BLaER1 (cell line): ENCODE results near the gene MACROH2A1.

Source experiments
- H3K27ac ChIP-seq: shearing (Covaris generic); formaldehyde crosslinking; 2 replicates; pipeline ENCODE4 v1.8.1; 2022
- H3K27me3 ChIP-seq: shearing (Covaris generic); formaldehyde crosslinking; 2 replicates; pipeline ENCODE4 v1.8.1; 2022
- H3K36me3 ChIP-seq: shearing (Covaris generic); formaldehyde crosslinking; 2 replicates; pipeline ENCODE4 v1.8.1; 2022
- H3K4me1 ChIP-seq: shearing (Covaris generic); formaldehyde crosslinking; 2 replicates; pipeline ENCODE4 v1.8.1; 2022
- H3K4me2 ChIP-seq: shearing (Covaris generic); formaldehyde crosslinking; 2 replicates; pipeline ENCODE4 v1.8.1; 2022
- H3K4me3 ChIP-seq: shearing (Covaris generic); formaldehyde crosslinking; 2 replicates; pipeline ENCODE4 v1.8.1; 2022
- H3K9ac ChIP-seq: shearing (Covaris generic); formaldehyde crosslinking; 2 replicates; pipeline ENCODE4 v1.8.1; 2022
- H3K9me3 ChIP-seq: shearing (Covaris generic); formaldehyde crosslinking; 2 replicates; pipeline ENCODE4 v1.8.1; 2022
- H4K20me1 ChIP-seq: shearing (Covaris generic); formaldehyde crosslinking; 2 replicates; pipeline ENCODE4 v1.8.1; 2022
- Cebpa-rat ChIP-seq: shearing (Covaris generic); IDR thresholded peaks from 2 replicates; pipeline ENCODE4 v1.8.1; 2022

MACROH2A1 gene

DNA sequence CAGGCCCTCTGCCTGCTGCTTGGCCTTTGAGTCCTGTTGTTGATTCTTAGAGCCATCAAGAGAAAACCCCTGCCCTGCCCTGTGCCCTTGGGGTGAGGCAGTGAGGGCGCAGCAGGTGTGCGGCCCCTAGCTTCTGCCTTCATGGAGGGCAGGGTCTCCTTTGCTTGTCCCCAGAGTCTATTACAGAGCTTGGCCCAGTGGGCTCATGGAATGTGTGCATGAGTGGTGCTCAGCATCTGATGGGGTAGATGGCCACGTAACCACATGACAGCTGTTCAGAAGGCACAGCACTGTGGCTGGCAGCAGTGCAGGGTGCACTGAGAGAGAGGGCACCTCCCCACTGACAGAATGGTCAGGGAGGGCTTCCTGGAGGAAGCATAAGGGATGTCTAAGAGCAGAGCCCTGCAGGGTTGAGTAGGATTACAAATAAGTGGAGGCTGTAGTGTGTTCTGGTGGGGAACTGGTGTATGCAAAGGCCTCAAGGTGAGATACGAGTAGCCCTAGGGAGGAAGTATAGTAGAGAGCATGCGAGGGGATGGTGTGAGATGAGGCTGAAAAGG lies 70.8 kb downstream of the MACROH2A1 start:
- no peaks in the 10 kb centered on the region for H3K9me3 ChIP-seq
- no peak overlapping the region; the same call in 1 of the 2 replicates for H3K27ac ChIP-seq
- H3K27me3 ChIP-seq, result no peaks in the 10 kb centered on the region
- H3K4me2 ChIP-seq, result no peak overlapping the region
- no peak overlapping the region for H3K4me3 ChIP-seq
- H4K20me1 ChIP-seq, result peaks cover 15% of the 10 kb centered on the region; the same call in 1 of the 2 replicates
- H3K36me3 ChIP-seq, result peaks cover 40% of the 10 kb centered on the region
- H3K4me1 ChIP-seq, result no peaks in the 10 kb centered on the region
- H3K9ac ChIP-seq, result no peak overlapping the region
- no peak for TF ChIP-seq Cebpa-rat

DNA sequence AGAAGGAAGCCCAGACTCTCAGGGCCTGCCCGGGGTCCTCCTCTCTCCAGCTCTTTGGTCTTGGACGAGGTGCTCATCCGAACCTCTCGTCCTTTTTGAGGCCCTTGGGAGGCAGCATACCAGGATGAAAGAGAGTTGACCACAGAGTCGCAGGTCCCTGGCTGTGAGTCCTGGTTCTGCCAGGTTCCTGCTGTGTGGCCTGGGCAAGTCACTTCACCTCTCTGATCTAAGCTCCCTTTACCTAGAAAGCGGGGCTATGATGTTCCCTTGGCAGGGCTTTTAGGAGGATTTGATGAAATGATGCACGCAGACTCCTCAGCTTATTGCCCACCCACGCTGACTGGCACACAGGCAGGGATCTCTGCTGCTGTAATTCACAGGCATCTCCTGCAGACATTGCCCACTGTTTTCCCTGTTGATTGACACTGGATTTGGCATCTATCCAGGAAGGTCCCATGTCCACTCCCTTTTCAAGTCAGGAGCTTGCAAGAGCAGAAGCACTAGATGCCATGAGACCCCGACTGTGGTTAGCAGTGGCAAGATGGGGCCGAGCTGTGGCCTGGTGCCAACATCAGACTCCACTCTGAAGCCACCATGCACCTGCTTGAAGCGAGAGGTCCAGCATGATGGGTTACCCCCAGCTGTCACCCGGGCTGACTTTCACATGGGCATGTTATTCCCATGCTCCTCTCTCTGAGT lies 71.5 kb downstream of the MACROH2A1 start:
- Histone ChIP-seq H3K27ac (no peak overlapping the region; the same call in 1 of the 2 replicates), H4K20me1 (0 out of 2 replicates have a peak, but pooled peaks cover 8% of the 10 kb centered on the region)

DNA sequence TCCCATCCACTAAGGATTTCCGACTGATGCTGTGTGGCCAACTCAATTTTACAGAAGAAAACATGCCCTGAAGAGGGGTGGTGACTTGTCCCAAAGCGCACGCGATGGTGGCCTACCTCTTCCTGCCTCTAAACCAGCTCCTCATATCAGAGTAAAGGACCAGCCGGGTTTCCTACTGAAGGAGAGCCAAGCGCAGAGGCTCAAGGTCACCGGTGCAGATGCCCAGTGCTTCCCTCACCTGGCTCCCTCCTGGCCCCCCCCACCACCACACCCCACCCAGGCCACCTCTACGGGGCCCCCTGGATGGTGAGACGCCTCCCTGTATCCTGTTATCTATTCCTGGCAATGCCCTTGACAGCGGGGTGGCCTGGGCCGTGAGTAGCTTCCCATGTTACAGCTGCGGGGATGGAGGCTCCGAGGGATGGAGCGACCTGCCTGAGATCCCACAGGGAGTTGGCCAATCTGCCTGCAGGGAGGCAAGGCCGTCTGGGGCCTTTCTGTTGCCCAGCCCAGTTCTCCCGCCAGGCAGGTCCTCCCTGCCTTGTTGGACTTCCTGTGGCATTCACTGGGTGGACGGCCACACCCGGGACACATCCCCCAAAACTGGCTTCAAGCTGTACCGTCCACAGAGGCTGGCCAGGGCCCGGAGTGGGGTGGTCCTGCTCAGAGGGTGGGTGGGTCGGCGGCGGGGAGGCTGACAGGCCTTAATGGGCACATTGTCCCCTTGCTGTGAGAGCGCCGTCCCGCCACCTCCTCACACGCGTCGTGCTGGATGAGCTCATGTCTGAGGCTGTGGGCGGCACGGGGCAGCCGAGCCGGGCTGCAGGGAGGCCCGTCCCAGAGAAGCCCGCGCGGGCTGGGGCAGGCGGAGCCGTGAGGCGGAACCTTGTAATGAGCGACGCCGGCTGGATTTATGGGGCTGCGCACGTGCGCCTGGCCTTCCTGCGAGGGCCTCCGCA lies 72.5 kb downstream of the MACROH2A1 start:
- Histone ChIP-seq H3K4me1 (no peaks in the 10 kb centered on the region), H3K4me2 (no peak overlapping the region), H3K4me3 (no peak overlapping the region), H3K27me3 (no peaks in the 10 kb centered on the region), H3K9me3 (no peaks in the 10 kb centered on the region), H3K9ac (no peak overlapping the region), H3K27ac (no peak overlapping the region), H4K20me1 (no peaks in the 10 kb centered on the region), H3K36me3 (peaks cover 25% of the 10 kb centered on the region)
- TF ChIP-seq Cebpa-rat, result no peak

More for the DNA sequence above, 71.5 kb downstream of the MACROH2A1 start:
- no peaks in the 10 kb centered on the region for H3K4me1 ChIP-seq
- no peak for TF ChIP-seq Cebpa-rat
- no peak overlapping the region for H3K9ac ChIP-seq
- H3K4me2 ChIP-seq, result no peak overlapping the region
- H3K4me3 ChIP-seq, result no peak overlapping the region
- H3K36me3 ChIP-seq, result peaks cover 35% of the 10 kb centered on the region
- no peaks in the 10 kb centered on the region for H3K27me3 ChIP-seq
- no peaks in the 10 kb centered on the region for H3K9me3 ChIP-seq

DNA sequence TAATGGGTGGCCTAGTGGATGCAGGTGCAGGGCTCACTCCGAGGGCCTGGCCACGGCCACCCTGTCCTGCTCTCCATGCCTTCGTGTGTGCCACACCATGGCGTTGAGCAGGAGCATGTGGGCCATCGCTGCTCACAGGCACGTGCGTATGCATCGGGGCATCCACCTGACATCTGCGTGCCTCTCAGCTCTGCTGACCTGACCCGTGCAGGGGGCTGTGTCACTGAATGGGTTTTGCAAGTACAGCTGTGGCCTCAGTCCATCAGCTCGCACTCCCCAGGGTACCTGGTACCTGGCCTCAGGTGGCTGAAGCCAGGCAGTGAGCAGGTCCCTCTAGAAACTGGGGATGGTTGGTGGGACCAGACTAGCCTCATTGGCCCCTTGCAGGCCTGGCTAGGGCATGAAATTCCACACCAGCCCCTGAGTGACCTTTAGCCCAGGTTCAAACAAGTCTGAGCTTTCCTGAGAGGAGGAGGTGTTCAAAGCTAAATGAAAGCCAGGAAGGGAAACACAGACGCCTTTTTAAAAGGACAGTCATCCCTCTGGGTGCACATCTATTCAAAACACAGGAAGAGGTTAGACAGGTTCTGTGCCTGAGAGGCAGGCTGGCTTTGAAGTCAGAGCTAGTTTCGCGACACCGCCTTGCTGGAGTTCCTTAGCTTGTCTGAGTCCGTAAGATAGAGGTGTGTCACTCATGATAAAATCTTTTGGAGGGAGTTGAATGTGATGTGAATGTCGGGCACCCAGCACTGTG lies 74.0 kb downstream of the MACROH2A1 start:
- no peak overlapping the region for H3K4me3 ChIP-seq
- no peak overlapping the region for H3K9ac ChIP-seq
- peaks cover 10% of the 10 kb centered on the region for H3K36me3 ChIP-seq
- no peaks in the 10 kb centered on the region for H3K27me3 ChIP-seq
- H3K4me2 ChIP-seq, result no peak overlapping the region
- no peak for TF ChIP-seq Cebpa-rat
- H4K20me1 ChIP-seq, result no peaks in the 10 kb centered on the region
- no peaks in the 10 kb centered on the region for H3K9me3 ChIP-seq
- no peaks in the 10 kb centered on the region for H3K4me1 ChIP-seq
- H3K27ac ChIP-seq, result no peak overlapping the region

DNA sequence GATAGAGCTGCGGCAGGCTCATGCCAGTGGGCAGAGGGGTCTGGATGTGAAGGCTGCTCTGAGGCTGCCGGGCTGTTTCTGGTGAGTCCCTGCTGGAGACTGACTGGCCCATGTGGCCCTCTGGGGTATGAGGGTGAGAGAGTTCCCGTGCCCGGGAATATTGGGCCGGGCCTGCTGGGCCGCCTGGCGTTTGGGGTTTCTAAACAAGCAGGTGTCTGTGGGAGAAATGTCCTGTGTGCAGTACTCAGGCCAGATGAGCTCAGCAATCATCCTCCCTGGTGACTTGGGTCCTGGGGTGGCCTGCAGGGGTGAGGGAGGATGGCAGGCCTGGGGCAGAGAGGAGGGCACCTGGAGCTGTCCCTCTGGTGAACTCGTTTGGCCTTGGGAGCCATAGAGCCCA lies 74.9 kb downstream of the MACROH2A1 start:
- no peak overlapping the region for H3K4me3 ChIP-seq
- H3K36me3 ChIP-seq, result 0 out of 2 replicates have a peak, but pooled peaks cover under 1% of the 10 kb centered on the region
- no peak overlapping the region for H3K9ac ChIP-seq
- H3K4me2 ChIP-seq, result no peak overlapping the region
- H4K20me1 ChIP-seq, result no peaks in the 10 kb centered on the region
- no peak overlapping the region for H3K27ac ChIP-seq
- no peak for TF ChIP-seq Cebpa-rat
- H3K9me3 ChIP-seq, result no peaks in the 10 kb centered on the region
- no peaks in the 10 kb centered on the region for H3K27me3 ChIP-seq
- H3K4me1 ChIP-seq, result no peaks in the 10 kb centered on the region

DNA sequence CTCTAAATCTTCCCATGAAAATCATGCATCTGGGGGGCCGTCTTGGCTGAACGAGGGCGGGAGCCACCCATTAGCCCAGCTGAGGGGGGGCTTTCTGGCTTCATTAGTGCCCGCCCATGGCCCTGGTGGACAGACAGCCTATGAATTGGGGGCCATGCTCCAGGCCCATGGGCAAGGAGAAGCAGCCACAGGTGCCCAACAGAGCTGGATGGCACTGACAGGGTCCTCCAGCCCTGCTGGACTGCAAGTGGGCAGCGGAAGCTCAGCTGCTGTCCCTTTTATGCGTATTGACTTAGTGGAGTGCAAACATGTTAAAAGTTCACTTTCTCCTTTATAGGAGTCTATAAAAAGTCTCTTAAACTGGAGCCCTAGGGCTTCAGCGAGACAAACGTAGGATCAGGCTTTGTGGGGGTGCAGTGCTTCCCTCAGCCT lies 75.3 kb downstream of the MACROH2A1 start:
- Histone ChIP-seq H3K9ac (no peak overlapping the region), H3K27ac (no peak overlapping the region), H3K36me3 (no peaks in the 10 kb centered on the region), H3K27me3 (no peaks in the 10 kb centered on the region), H4K20me1 (no peaks in the 10 kb centered on the region), H3K4me2 (no peak overlapping the region), H3K9me3 (no peaks in the 10 kb centered on the region), H3K4me1 (no peaks in the 10 kb centered on the region), H3K4me3 (no peak overlapping the region)
- TF ChIP-seq Cebpa-rat, result no peak

DNA sequence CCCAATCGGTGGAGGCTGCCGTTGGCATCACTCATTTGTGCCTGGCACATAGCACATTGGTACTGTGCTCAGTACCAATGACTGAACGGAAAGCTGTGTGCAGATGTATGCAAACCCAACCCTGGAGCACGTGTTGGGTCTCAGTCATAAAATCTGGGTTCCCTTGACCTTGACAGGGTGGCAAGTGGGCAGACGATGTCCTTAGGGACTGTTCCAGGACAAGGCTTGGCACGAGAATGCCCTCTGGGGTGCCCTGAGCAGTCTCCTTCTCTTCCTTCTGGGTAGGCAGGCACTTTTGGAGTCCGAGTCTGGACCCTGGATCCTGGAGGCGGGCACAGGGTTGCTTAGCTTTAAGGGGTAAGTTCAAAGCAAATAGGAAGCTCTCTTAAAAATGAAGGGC lies 75.8 kb downstream of the MACROH2A1 start:
- Histone ChIP-seq H3K4me3 (no peak overlapping the region), H3K4me1 (no peaks in the 10 kb centered on the region), H3K36me3 (no peaks in the 10 kb centered on the region), H4K20me1 (no peaks in the 10 kb centered on the region), H3K27me3 (no peaks in the 10 kb centered on the region), H3K9me3 (no peaks in the 10 kb centered on the region), H3K27ac (no peak overlapping the region), H3K9ac (no peak overlapping the region), H3K4me2 (no peak overlapping the region)
- no peak for TF ChIP-seq Cebpa-rat

DNA sequence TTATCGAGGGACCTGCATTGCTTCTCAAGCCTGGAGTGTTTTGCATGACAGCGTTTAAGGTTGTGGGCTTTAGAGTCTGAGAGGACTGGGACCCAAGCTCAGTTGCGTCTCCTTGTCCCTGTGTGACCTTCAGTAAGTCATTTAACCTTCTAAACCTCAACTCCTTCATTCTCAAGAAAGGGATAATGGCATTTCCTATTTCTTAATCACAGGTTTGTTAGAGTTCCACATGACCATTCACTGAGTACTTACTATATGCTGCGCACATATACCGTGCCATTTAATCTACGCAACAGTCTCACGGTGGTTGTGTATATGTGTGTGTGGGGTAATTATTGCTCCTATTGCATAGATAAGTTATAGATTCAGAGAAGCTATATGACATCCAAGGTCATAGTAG lies 76.3 kb downstream of the MACROH2A1 start:
- Histone ChIP-seq H3K4me2 (no peak overlapping the region), H3K27ac (no peak overlapping the region)

DNA sequence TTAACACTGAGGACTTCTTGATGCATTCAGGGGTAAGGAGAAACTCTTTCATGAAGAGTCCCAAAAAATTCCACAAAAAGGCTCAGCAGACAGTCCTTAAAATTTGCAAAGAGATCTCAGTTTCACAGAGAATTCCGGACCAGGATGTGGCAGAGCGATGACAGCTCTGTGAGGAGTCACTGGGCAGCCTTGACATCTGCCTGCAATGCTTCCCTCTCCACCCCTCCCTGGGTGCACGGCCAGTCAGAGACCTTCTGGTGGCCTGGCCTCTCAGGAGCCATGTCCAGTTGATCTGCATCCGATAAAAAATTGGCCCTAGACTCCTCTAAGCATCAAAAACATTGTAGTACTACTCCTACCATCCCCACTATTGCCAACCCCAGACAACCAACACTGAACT lies 76.8 kb downstream of the MACROH2A1 start:
- no peak overlapping the region for H3K4me3 ChIP-seq
- H4K20me1 ChIP-seq, result no peaks in the 10 kb centered on the region
- H3K27ac ChIP-seq, result no peak overlapping the region
- H3K36me3 ChIP-seq, result no peaks in the 10 kb centered on the region
- no peak overlapping the region for H3K4me2 ChIP-seq
- no peak for TF ChIP-seq Cebpa-rat
- H3K9ac ChIP-seq, result no peak overlapping the region
- H3K27me3 ChIP-seq, result no peaks in the 10 kb centered on the region
- H3K9me3 ChIP-seq, result no peaks in the 10 kb centered on the region
- H3K4me1 ChIP-seq, result no peaks in the 10 kb centered on the region

More for the DNA sequence above, 76.3 kb downstream of the MACROH2A1 start:
- no peaks in the 10 kb centered on the region for H3K36me3 ChIP-seq
- no peaks in the 10 kb centered on the region for H3K27me3 ChIP-seq
- no peak overlapping the region for H3K9ac ChIP-seq
- no peak overlapping the region for H3K4me3 ChIP-seq
- H4K20me1 ChIP-seq, result no peaks in the 10 kb centered on the region
- no peak for TF ChIP-seq Cebpa-rat
- no peaks in the 10 kb centered on the region for H3K9me3 ChIP-seq
- H3K4me1 ChIP-seq, result no peaks in the 10 kb centered on the region
